Ovary (tissue), 3 donors: ENCODE measurements around the gene MTHFS.

ENCODE experiments used
- EP300 ChIP-seq: sonication (generic); formaldehyde crosslinking; IDR thresholded peaks from one replicate; pipeline ENCODE4 v1.6.1; 2017; ENCODE audit warnings: antibody characterized with exemption
- POLR2A ChIP-seq: fragments of 450-650 bp; IDR thresholded peaks from one replicate; pipeline ENCODE4 v1.6.1; 2017; ENCODE audit warnings: antibody characterized with exemption, mild to moderate bottlenecking, moderate library complexity
- TF ChIP-seq, protein P1 (sequence below), 3 donors: fragments of 450-650 bp in 2 of 3; fragments of 200-600 bp in 1 of 3; IDR thresholded peaks; one replicate each; pipeline versions ENCODE4 v1.5.1 to v1.8.0; 2016 to 2022; ENCODE audit warnings: antibody characterized with exemption in 3 of 3, mild to moderate bottlenecking in 1 of 3
- donor health status: DM: no; HTN: no; CAD: no.

DNA sequence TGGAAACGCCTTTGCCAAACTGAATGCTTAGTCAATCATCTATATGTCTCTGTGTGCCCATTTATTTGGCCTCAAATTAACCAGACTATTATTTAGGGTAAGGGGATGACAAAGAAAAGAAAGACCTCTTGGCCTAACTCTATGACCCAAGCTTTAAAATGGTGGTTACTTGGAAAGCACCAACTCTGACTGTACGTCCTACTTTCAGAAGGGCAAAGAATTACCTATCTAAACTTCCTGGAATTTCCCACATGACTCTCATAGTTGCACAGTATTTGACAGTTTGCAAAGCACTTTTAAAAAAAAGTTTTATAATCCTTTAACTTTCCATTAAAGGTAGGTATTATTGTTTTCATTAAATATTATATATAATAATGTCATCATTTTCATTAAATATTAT, 6.3 kb upstream of the MTHFS start:
- TF ChIP-seq, protein P1, sequence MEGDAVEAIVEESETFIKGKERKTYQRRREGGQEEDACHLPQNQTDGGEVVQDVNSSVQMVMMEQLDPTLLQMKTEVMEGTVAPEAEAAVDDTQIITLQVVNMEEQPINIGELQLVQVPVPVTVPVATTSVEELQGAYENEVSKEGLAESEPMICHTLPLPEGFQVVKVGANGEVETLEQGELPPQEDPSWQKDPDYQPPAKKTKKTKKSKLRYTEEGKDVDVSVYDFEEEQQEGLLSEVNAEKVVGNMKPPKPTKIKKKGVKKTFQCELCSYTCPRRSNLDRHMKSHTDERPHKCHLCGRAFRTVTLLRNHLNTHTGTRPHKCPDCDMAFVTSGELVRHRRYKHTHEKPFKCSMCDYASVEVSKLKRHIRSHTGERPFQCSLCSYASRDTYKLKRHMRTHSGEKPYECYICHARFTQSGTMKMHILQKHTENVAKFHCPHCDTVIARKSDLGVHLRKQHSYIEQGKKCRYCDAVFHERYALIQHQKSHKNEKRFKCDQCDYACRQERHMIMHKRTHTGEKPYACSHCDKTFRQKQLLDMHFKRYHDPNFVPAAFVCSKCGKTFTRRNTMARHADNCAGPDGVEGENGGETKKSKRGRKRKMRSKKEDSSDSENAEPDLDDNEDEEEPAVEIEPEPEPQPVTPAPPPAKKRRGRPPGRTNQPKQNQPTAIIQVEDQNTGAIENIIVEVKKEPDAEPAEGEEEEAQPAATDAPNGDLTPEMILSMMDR (IDR thresholded peaks at IDR 0.05): no peak
- no peak for TF ChIP-seq POLR2A
- TF ChIP-seq EP300: no peak
